Measurements from ENCODE around the gene S1PR5.

S1PR5 gene

GRCh38 chr19:10471909-10472308, 45.3 kb downstream of the S1PR5 start:
- Histone ChIP-seq H3K4me1 (ENCODE audit: control insufficient read depth, insufficient read depth, low read length) (0 out of 2 replicates have a peak, but pooled peaks cover 3% of the 10 kb centered on the region), H3K36me3 (ENCODE audit: control insufficient read depth, insufficient read depth, low read length) (no peaks in the 10 kb centered on the region), H3K27ac (ENCODE audit: low read length) (no peak overlapping the region), H3K9me3 (ENCODE audit: control insufficient read depth, insufficient read depth, low read length) (no peaks in the 10 kb centered on the region), H3K4me3 (ENCODE audit: low read length) (no peak overlapping the region), H3K27me3 (ENCODE audit: control insufficient read depth, insufficient read depth, low read length) (no peaks in the 10 kb centered on the region)
- no CpG with 5 or more reads among the region's 6 CpGs for WGBS (ENCODE audit: insufficient coverage, insufficient read length)
- DNase-seq (ENCODE audit: low read depth, low spot score): no peak

DNA sequence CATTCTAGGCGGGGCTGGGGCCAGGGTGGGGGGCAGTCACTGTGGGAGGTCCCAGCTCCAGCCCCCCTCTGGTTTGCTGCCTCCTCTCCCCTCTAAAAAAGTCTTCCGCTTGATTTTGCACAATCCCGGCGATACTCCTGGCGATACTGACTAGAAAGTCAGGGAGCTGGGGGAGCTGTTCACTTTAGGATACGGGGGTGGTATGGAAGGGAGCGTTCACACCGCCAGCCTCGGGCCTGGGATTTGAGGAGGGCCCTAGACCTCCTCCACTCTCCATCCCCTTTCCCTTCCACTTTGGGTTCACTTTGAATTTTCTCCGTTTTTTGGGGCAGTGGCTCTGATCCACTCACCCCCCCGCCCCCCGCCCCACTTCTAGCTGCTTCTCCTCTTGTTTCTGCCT, 49.1 kb downstream of the S1PR5 start:
- no peaks in the 10 kb centered on the region for H3K36me3 ChIP-seq (ENCODE audit: control insufficient read depth, insufficient read depth, low read length)
- WGBS (ENCODE audit: insufficient coverage, insufficient read length): no CpG with 5 or more reads among the region's 12 CpGs

GRCh38 chr19:10467104-10467706, 50.0 kb downstream of the S1PR5 start:
- Histone ChIP-seq H3K27me3 (ENCODE audit: control insufficient read depth, insufficient read depth, low read length) (no peaks in the 10 kb centered on the region), H3K4me3 (ENCODE audit: low read length) (no peak overlapping the region), H3K27ac (ENCODE audit: low read length) (no peak overlapping the region), H3K9me3 (ENCODE audit: control insufficient read depth, insufficient read depth, low read length) (no peaks in the 10 kb centered on the region), H3K36me3 (ENCODE audit: control insufficient read depth, insufficient read depth, low read length) (no peaks in the 10 kb centered on the region), H3K4me1 (ENCODE audit: control insufficient read depth, insufficient read depth, low read length) (0 out of 2 replicates have a peak, but pooled peaks cover 3% of the 10 kb centered on the region)
- DNase-seq (ENCODE audit: low read depth, low spot score): no peak
- no CpG with 5 or more reads among the region's 20 CpGs for WGBS (ENCODE audit: insufficient coverage, insufficient read length)

More for the DNA sequence above, 49.1 kb downstream of the S1PR5 start:
- Histone ChIP-seq H3K9me3 (ENCODE audit: control insufficient read depth, insufficient read depth, low read length) (no peaks in the 10 kb centered on the region), H3K4me3 (ENCODE audit: low read length) (no peak overlapping the region), H3K27me3 (ENCODE audit: control insufficient read depth, insufficient read depth, low read length) (no peaks in the 10 kb centered on the region), H3K4me1 (ENCODE audit: control insufficient read depth, insufficient read depth, low read length) (0 out of 2 replicates have a peak, but pooled peaks cover 3% of the 10 kb centered on the region), H3K27ac (ENCODE audit: low read length) (no peak overlapping the region)
- DNase-seq (ENCODE audit: low read depth, low spot score): no peak

DNA sequence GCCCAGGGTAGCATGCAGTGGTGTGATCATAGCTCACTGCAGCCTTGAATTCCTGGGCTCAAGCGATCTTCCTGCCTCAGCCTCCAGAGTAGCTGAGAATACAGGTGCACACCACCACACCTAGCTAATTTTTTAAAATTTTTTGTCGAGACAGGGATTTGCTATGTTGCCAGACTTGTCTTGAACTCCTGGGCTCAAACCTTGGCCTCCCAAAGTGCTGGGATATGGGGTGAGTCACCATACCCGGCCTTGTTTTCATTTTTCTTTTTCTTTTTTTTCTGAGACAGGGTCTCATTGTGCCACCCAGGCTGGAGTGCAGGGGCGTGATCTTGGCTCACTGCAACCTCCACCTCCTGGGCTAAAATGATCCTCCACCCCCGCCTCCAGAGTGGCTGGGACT, 52.8 kb downstream of the S1PR5 start:
- no peak overlapping the region for H3K27ac ChIP-seq (ENCODE audit: low read length)
- DNase-seq (ENCODE audit: low read depth, low spot score): no peak
- H3K36me3 ChIP-seq (ENCODE audit: control insufficient read depth, insufficient read depth, low read length): no peaks in the 10 kb centered on the region
- no peaks in the 10 kb centered on the region for H3K27me3 ChIP-seq (ENCODE audit: control insufficient read depth, insufficient read depth, low read length)
- H3K4me3 ChIP-seq (ENCODE audit: low read length): no peak overlapping the region
- H3K4me1 ChIP-seq (ENCODE audit: control insufficient read depth, insufficient read depth, low read length): 0 out of 2 replicates have a peak, but pooled peaks cover 3% of the 10 kb centered on the region
- H3K9me3 ChIP-seq (ENCODE audit: control insufficient read depth, insufficient read depth, low read length): no peaks in the 10 kb centered on the region
- WGBS (ENCODE audit: insufficient coverage, insufficient read length): no CpG with 5 or more reads among the region's 5 CpGs
